HCT116 (cell line): ENCODE data around the gene PLPPR3. TPM values are rescaled to one million over a fixed set of nuclear protein-coding genes. Genes with fewer than 3 reads are reported as not detected.

ENCODE experiments used
- ATAC-seq: fragments of 200-7000 bp; cut with Tn5 transposase; 2 replicates; pipeline ENCODE4 v1.9.1; 2020; ENCODE audit warnings: mild to moderate bottlenecking, moderate library complexity
- BruUV-seq: library from RNA; stranded (reverse); fragments of 400-500 nt; replicated peaks from 2 replicates; lab custom pipeline; 2021; lab: Mats Ljungman, UMichigan
- CTCF ChIA-PET: fragments of 300-600 bp; sonication (Branson Sonifier 250); formaldehyde crosslinking; loops from one replicate; lab custom pipeline; 2021; ENCODE audit warnings: antibody characterized with exemption; lab: Charles Lee
- POLR2A ChIA-PET: fragments of 300-600, 350-600 bp; sonication (Branson Sonifier 250); formaldehyde crosslinking; loops from one replicate; lab custom pipeline; 2021; ENCODE audit warnings: antibody characterized with exemption; lab: Charles Lee
- RAD21 ChIA-PET, 2 experiments: fragments of 300-600 bp; sonication (Branson Sonifier 250); formaldehyde crosslinking; loops; one replicate each; lab custom pipeline; 2023; ENCODE audit warnings: low total read pairs in 2 of 2; ENCODE audit not compliant: uncharacterized antibody in 2 of 2, unreplicated experiment in 2 of 2, low non-redundant PET in 1 of 2; lab: Charles Lee
- DNase-seq: peaks from one replicate; pipeline ENCODE4 v3.0.0-alpha.2; 2010; ENCODE audit warnings: low read depth, low spot score
- H2AFZ ChIP-seq: fragments of 200-600 bp; shearing (Covaris generic), sonication (generic); 2 replicates; pipeline ENCODE4 v1.6.1; 2017; ENCODE audit warnings: low read depth, mixed run types, mixed read lengths, antibody characterized with exemption, low read length; ENCODE audit not compliant: poor library complexity, severe bottlenecking
- H3K27ac ChIP-seq: 2 replicates; pipeline ENCODE4 v1.5.1; 2012; ENCODE audit warnings: low read depth, low read length
- H3K27me3 ChIP-seq: fragments of 200-600 bp; sonication (generic); 2 replicates; pipeline ENCODE4 v1.6.1; 2016; ENCODE audit warnings: mixed run types, low read length, mixed read lengths; ENCODE audit not compliant: insufficient read depth
- H3K36me3 ChIP-seq, 2 experiments: fragments of 200-500 bp in 1 of 2; fragments of 200-600 bp in 1 of 2; sonication (Bioruptor generic) in 1 of 2; sonication (generic) in 1 of 2; 2 replicates each; pipeline versions ENCODE4 v1.5.1 to v1.6.1; 2014 to 2016; ENCODE audit warnings: low read length in 2 of 2, inconsistent platforms in 1 of 2, mixed read lengths in 1 of 2, mixed run types in 1 of 2; ENCODE audit not compliant: insufficient read depth in 2 of 2, control insufficient read depth in 1 of 2
- H3K4me1 ChIP-seq, 2 experiments: fragments of 200-600 bp in 1 of 2; sonication (generic) in 1 of 2; 2 replicates each; pipeline versions ENCODE4 v1.5.1 to v1.6.1; 2012 to 2017; ENCODE audit warnings: low read length in 2 of 2, inconsistent platforms in 1 of 2, mild to moderate bottlenecking in 1 of 2, mixed read lengths in 1 of 2, mixed run types in 1 of 2, moderate library complexity in 1 of 2; ENCODE audit not compliant: insufficient read depth in 2 of 2, control insufficient read depth in 1 of 2
- H3K4me2 ChIP-seq: fragments of 200-600 bp; sonication (generic); 2 replicates; pipeline ENCODE4 v1.6.1; 2017; ENCODE audit warnings: mixed run types, low read length, mixed read lengths
- H3K4me3 ChIP-seq, 2 experiments: fragments of 200-600 bp in 1 of 2; sonication (generic) in 1 of 2; replicated peaks in 1 of 2; 2 replicates each; pipeline ENCODE4 v1.5.1; 2011 to 2016; ENCODE audit warnings: low read length in 2 of 2, control low read depth in 1 of 2, low read depth in 1 of 2, mild to moderate bottlenecking in 1 of 2, mixed read lengths in 1 of 2, mixed run types in 1 of 2
- H3K79me2 ChIP-seq: fragments of 200-600 bp; sonication (generic); 2 replicates; pipeline ENCODE4 v1.6.1; 2017; ENCODE audit warnings: mild to moderate bottlenecking, mixed run types, low read length, moderate library complexity, mixed read lengths; ENCODE audit not compliant: insufficient read depth
- H3K9ac ChIP-seq: fragments of 200-600 bp; sonication (generic); 2 replicates; pipeline ENCODE4 v1.6.1; 2016; ENCODE audit warnings: low read length, mixed read lengths
- H3K9me2 ChIP-seq: fragments of 200-600 bp; sonication (generic), shearing (Covaris generic); 2 replicates; pipeline ENCODE4 v1.6.1; 2017; ENCODE audit warnings: mixed run types, mild to moderate bottlenecking, moderate library complexity; ENCODE audit not compliant: insufficient read depth
- H3K9me3 ChIP-seq, 2 experiments: fragments of 200-500 bp in 1 of 2; fragments of 200-600 bp in 1 of 2; sonication (Bioruptor generic) in 1 of 2; sonication (generic) in 1 of 2; 2 replicates each; pipeline ENCODE4 v1.6.1; 2014 to 2017; ENCODE audit warnings: low read length in 2 of 2, mixed read lengths in 2 of 2, inconsistent platforms in 1 of 2, low read depth in 1 of 2, mild to moderate bottlenecking in 1 of 2, mixed run types in 1 of 2, moderate library complexity in 1 of 2; ENCODE audit not compliant: control insufficient read depth in 1 of 2, insufficient read depth in 1 of 2
- H4K20me1 ChIP-seq: fragments of 200-600 bp; sonication (generic), shearing (Covaris generic); 2 replicates; pipeline ENCODE4 v1.6.1; 2017; ENCODE audit warnings: mixed run types, mild to moderate bottlenecking, moderate library complexity; ENCODE audit not compliant: insufficient read depth
- EGR1 ChIP-seq: IDR thresholded peaks from 2 replicates; pipeline ENCODE4 v1.6.1; 2012; ENCODE audit warnings: low read depth
- ELF1 ChIP-seq: IDR thresholded peaks from 2 replicates; pipeline ENCODE4 v1.6.1; 2012; ENCODE audit warnings: low read depth, borderline replicate concordance
- FOSL1 ChIP-seq: IDR thresholded peaks from 2 replicates; pipeline ENCODE4 v1.6.1; 2012; ENCODE audit warnings: low read depth
- JUND ChIP-seq: IDR thresholded peaks from 2 replicates; pipeline ENCODE4 v1.6.1; 2012
- POLR2AphosphoS5 ChIP-seq: IDR thresholded peaks from 2 replicates; pipeline ENCODE4 v1.6.1; 2011; ENCODE audit warnings: mild to moderate bottlenecking, low read depth, low read length, moderate library complexity
- RAD21 ChIP-seq: IDR thresholded peaks from 2 replicates; pipeline ENCODE4 v1.6.1; 2012; ENCODE audit warnings: low read depth, mild to moderate bottlenecking
- SIN3A ChIP-seq: IDR thresholded peaks from 2 replicates; pipeline ENCODE4 v1.6.1; 2012; ENCODE audit warnings: low read depth
- SP1 ChIP-seq: IDR thresholded peaks from 2 replicates; pipeline ENCODE4 v1.6.1; 2012; ENCODE audit warnings: low read depth
- TCF7L2 ChIP-seq: IDR thresholded peaks from 2 replicates; pipeline ENCODE4 v1.7.0; 2011; ENCODE audit warnings: borderline replicate concordance, inconsistent platforms; ENCODE audit not compliant: insufficient read depth, insufficient read length; ENCODE audit errors: extremely low read depth
- YY1 ChIP-seq: IDR thresholded peaks from 2 replicates; pipeline ENCODE4 v1.6.1; 2011; ENCODE audit warnings: low read length, low read depth, moderate library complexity, mild to moderate bottlenecking; ENCODE audit not compliant: insufficient replicate concordance; ENCODE audit errors: extremely low read depth
- ZBTB33 ChIP-seq: IDR thresholded peaks from 2 replicates; pipeline ENCODE4 v1.6.1; 2011; ENCODE audit warnings: mild to moderate bottlenecking, low read length, moderate library complexity; ENCODE audit not compliant: insufficient replicate concordance; ENCODE audit errors: extremely low read depth
- ZFX ChIP-seq: fragments of 450-650 bp; IDR thresholded peaks from 2 replicates; pipeline ENCODE4 v1.6.1; 2017
- intact Hi-C: fragments of 100-400 bp; cut with micrococcal nuclease; formaldehyde crosslinking; loops from 2 replicates; pipeline ENCODE4 v1.10.0; 2022
- total RNA-seq: library from RNA; stranded (reverse); gene quantifications from one replicate; pipeline ENCODE4 v1.2.1, GENCODE V29; 2021; ENCODE audit not compliant: unreplicated experiment
- TF ChIP-seq, protein P1 (sequence below): IDR thresholded peaks from 2 replicates; pipeline ENCODE4 v1.6.1; 2012
- TF ChIP-seq, protein P2 (sequence below), 3 experiments: fragments of 200-600 bp in 1 of 3; sonication (generic) in 1 of 3; IDR thresholded peaks in 2 of 3; conservative IDR thresholded peaks in 1 of 3; 2 replicates each; pipeline ENCODE4 v1.5.1; 2012 to 2017; ENCODE audit warnings: low read depth in 2 of 3, low read length in 2 of 3, antibody characterized with exemption in 1 of 3, borderline replicate concordance in 1 of 3, control low read depth in 1 of 3, mild to moderate bottlenecking in 1 of 3, mixed read lengths in 1 of 3, mixed run types in 1 of 3, moderate library complexity in 1 of 3; ENCODE audit not compliant: insufficient read depth in 1 of 3

Gene PLPPR3
- total RNA-seq, 1 experiment from 2014 or later, result 0.27 TPM

DNA sequence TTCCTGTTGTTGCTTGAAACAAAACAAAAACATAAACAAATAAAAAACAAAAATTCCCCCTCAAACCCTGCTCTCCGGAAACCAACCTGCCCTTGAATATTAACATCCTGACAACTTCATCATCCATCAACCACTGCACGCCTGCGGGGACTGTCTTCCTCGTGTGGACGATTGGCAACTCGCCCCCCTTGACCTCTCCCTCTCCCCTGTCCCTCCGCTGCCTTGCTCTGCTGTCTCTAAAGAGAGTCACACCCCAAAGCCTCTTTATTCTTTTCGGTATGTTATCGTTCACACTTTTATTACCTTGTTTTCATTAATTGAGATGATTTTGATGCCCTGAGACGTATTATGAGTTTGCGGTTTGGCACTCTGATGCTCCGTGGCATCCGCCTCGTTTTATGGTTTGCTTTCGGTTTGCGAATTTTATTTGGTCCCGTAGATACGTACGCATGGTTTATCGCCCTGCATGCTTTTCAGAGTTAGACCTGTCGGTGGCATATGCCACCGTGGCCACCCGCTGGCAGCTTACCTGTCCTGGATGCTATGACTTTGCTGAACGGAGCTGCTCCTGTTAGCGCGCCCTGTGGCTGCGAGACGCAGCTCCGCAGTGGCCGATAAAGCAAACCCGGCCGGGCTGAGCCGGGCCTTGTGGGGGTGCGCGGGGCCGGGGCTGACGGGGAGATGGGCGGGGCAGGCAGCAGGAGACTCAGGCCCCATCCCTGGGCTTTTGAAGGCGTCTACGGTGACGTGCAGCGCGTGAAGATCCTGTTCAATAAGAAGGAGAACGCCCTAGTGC is 13.9 kb downstream of the PLPPR3 start:
- Histone ChIP-seq H3K4me1 (no peaks in the 10 kb centered on the region), H3K27ac (no peak overlapping the region), H3K79me2 (peaks cover 87% of the 10 kb centered on the region), H3K27me3 (no peaks in the 10 kb centered on the region), H3K36me3 (peaks cover 64 to 84% of the 10 kb centered on the region in 2 experiments; a peak in 3 of 4 replicates), H3K4me2 (no peak overlapping the region), H4K20me1 (peaks cover 34% of the 10 kb centered on the region; the same call in 1 of the 2 replicates), H3K9me3 (no peaks in the 10 kb centered on the region), H3K9ac (no peak overlapping the region), H3K9me2 (no peaks in the 10 kb centered on the region), H3K4me3 (no peak overlapping the region), H2AFZ (no peak overlapping the region)
- ChIA-PET POLR2A (no interaction called here), RAD21 (no interaction called here), CTCF (no interaction called here)
- DNase-seq, result no peak
- no peak for ATAC-seq
- TF ChIP-seq ELF1, result no peak
- TF ChIP-seq, protein P1, sequence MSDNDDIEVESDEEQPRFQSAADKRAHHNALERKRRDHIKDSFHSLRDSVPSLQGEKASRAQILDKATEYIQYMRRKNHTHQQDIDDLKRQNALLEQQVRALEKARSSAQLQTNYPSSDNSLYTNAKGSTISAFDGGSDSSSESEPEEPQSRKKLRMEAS, result no peak
- no peak for TF ChIP-seq ZBTB33
- TF ChIP-seq TCF7L2, result no peak
- no peak for TF ChIP-seq RAD21
- TF ChIP-seq YY1, result no peak
- TF ChIP-seq ZFX, result no peak
- TF ChIP-seq FOSL1, result no peak
- no peak for TF ChIP-seq POLR2AphosphoS5
- TF ChIP-seq, protein P2, sequence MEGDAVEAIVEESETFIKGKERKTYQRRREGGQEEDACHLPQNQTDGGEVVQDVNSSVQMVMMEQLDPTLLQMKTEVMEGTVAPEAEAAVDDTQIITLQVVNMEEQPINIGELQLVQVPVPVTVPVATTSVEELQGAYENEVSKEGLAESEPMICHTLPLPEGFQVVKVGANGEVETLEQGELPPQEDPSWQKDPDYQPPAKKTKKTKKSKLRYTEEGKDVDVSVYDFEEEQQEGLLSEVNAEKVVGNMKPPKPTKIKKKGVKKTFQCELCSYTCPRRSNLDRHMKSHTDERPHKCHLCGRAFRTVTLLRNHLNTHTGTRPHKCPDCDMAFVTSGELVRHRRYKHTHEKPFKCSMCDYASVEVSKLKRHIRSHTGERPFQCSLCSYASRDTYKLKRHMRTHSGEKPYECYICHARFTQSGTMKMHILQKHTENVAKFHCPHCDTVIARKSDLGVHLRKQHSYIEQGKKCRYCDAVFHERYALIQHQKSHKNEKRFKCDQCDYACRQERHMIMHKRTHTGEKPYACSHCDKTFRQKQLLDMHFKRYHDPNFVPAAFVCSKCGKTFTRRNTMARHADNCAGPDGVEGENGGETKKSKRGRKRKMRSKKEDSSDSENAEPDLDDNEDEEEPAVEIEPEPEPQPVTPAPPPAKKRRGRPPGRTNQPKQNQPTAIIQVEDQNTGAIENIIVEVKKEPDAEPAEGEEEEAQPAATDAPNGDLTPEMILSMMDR (IDR thresholded peaks at IDR 0.05 in 2 of 3, conservative IDR thresholded peaks at IDR 0.05 in 1 of 3; ENCODE audit: borderline replicate concordance in 1 of 3, insufficient read depth in 1 of 3, low read depth in 2 of 3, low read length in 2 of 3), result no peak
- no peak for TF ChIP-seq SP1
- no peak for TF ChIP-seq EGR1
- TF ChIP-seq JUND, result no peak
- no peak for TF ChIP-seq SIN3A
- intact Hi-C loops, result no loop called here
- BruUV-seq, result TSS peak; percentile 9
